ENCODE measurements around the gene CEP57. TPM values are rescaled to one million over a fixed set of nuclear protein-coding genes. Genes with fewer than 3 reads are reported as not detected.

The CEP57 gene
- total RNA-seq, 2 donors from 2014 or later: 30.4 to 72.8 TPM

DNA sequence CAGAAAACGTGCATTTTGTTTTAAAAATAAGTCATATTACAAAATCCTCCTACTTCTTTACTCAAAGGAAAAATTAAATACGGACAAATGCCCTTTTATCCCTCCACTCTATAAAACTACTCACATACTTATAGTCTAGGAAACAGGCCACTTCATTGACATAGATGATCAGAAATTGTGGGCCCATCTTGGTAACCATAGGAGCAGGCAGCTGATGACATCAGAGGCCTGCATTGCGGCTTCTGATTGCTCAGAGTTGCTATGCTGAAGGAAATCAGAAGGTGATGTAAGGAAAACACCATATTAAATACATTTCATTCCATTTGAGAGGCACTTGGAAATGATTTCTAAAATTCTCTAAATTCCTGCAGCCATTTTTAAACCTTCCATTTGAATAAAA, 27.8 kb upstream of the CEP57 start:
- no peaks in the 10 kb centered on the region for H3K36me3 ChIP-seq (replicated peaks in 1 of 2; ENCODE audit: insufficient read depth in 1 of 2, low read depth in 2 of 2)
- no peak overlapping the region for H3K27ac ChIP-seq
- no peak overlapping the region for H3K4me3 ChIP-seq
- H3K27me3 ChIP-seq: no peaks in the 10 kb centered on the region
- DNase-seq (no peak), ATAC-seq (no peak)
- intact Hi-C loops (cut with DNase I): loop anchor here (10.0 kb wide), 1 partner anchor 788 kb away; the partner anchor contains the start of genes CWC15 and KDM4D
- no peaks in the 10 kb centered on the region for H3K9me3 ChIP-seq
- TF ChIP-seq, protein P1, sequence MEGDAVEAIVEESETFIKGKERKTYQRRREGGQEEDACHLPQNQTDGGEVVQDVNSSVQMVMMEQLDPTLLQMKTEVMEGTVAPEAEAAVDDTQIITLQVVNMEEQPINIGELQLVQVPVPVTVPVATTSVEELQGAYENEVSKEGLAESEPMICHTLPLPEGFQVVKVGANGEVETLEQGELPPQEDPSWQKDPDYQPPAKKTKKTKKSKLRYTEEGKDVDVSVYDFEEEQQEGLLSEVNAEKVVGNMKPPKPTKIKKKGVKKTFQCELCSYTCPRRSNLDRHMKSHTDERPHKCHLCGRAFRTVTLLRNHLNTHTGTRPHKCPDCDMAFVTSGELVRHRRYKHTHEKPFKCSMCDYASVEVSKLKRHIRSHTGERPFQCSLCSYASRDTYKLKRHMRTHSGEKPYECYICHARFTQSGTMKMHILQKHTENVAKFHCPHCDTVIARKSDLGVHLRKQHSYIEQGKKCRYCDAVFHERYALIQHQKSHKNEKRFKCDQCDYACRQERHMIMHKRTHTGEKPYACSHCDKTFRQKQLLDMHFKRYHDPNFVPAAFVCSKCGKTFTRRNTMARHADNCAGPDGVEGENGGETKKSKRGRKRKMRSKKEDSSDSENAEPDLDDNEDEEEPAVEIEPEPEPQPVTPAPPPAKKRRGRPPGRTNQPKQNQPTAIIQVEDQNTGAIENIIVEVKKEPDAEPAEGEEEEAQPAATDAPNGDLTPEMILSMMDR (IDR thresholded peaks at IDR 0.05): no peak
- no peak for TF ChIP-seq POLR2A (IDR thresholded peaks at IDR 0.05)
- WGBS, 2 donors: 70 to 79% methylated on average over 3 of the region's 3 CpGs
- no peaks in the 10 kb centered on the region for H3K4me1 ChIP-seq

DNA sequence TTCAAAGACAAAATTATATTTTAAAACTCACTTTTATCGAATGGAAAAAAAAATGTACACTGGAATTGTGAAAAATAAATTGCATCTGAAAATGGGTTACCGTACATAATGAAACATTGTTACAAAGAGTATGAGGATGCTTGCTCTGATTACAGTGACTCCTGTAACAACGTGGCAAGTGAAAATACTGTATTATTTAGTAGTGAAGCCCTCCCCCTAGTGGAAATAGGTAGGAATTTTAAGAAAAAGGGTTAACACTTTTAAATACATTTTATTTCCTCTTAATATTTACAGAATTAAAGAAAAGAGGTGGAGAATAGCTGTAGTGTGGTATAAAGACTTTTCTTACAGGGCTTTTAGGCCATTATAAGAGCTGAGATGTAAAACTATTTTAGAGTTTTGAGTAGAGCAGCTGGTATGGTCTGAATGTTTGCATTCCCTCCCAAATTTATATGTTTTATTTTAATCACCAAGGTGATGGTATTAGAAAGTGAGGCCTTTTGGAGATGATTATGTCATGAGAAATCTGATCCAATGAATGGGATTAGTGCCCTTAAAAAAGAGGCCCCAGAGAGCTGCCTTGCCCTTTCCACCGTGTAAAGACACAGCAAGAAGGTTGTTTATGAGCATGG, 25.9 kb upstream of the CEP57 start:
- no peaks in the 10 kb centered on the region for H3K27me3 ChIP-seq
- no peak overlapping the region for H3K4me3 ChIP-seq
- no peak overlapping the region for H3K27ac ChIP-seq
- peak; percentile 81 for ATAC-seq
- no peaks in the 10 kb centered on the region for H3K4me1 ChIP-seq
- intact Hi-C loops (cut with DNase I): loop anchor here (10.0 kb wide), 1 partner anchor 790 kb away; the partner anchor contains the start of genes CWC15 and KDM4D
- no peaks in the 10 kb centered on the region for H3K9me3 ChIP-seq
- DNase-seq: no peak
- no peaks in the 10 kb centered on the region for H3K36me3 ChIP-seq (replicated peaks in 1 of 2; ENCODE audit: insufficient read depth in 1 of 2, low read depth in 2 of 2)
- 17% methylated on average over 4 of the region's 4 CpGs for WGBS, 2 donors
- no peak for TF ChIP-seq POLR2A (IDR thresholded peaks at IDR 0.05)
- TF ChIP-seq, protein P1 (IDR thresholded peaks at IDR 0.05): peak; percentile 47 to 76 (median 73)

GRCh38 chr11:95766701-95767100, 23.6 kb upstream of the CEP57 start:
- TF ChIP-seq, protein P1 (IDR thresholded peaks at IDR 0.05): no peak
- TF ChIP-seq POLR2A (IDR thresholded peaks at IDR 0.05): no peak
- Histone ChIP-seq H3K36me3 (replicated peaks in 1 of 2; ENCODE audit: insufficient read depth in 1 of 2, low read depth in 2 of 2) (no peaks in the 10 kb centered on the region), H3K4me1 (no peaks in the 10 kb centered on the region), H3K4me3 (no peak overlapping the region), H3K27me3 (no peaks in the 10 kb centered on the region), H3K27ac (no peak overlapping the region), H3K9me3 (no peaks in the 10 kb centered on the region)
- 61 to 72% methylated on average over 3 of the region's 3 CpGs for WGBS, 2 donors
- intact Hi-C loops (cut with DNase I): loop anchor here (10.0 kb wide), 1 partner anchor 792 kb away; the partner anchor contains the start of genes CWC15 and KDM4D
- no peak for DNase-seq
- no peak for ATAC-seq

GRCh38 chr11:95767498-95767897, 22.8 kb upstream of the CEP57 start:
- TF ChIP-seq POLR2A (IDR thresholded peaks at IDR 0.05): no peak
- TF ChIP-seq, protein P1 (IDR thresholded peaks at IDR 0.05): no peak
- WGBS, 2 donors: 59 to 68% methylated on average over 1 of the region's 1 CpG
- no peaks in the 10 kb centered on the region for H3K36me3 ChIP-seq (replicated peaks in 1 of 2; ENCODE audit: insufficient read depth in 1 of 2, low read depth in 2 of 2)
- H3K9me3 ChIP-seq: no peaks in the 10 kb centered on the region
- no peak overlapping the region for H3K27ac ChIP-seq
- no peak for DNase-seq
- no peak for ATAC-seq
- H3K4me3 ChIP-seq: no peak overlapping the region
- intact Hi-C loops (cut with DNase I): loop anchor here (10.0 kb wide), 1 partner anchor 793 kb away; the partner anchor contains the start of genes CWC15 and KDM4D
- no peaks in the 10 kb centered on the region for H3K4me1 ChIP-seq
- no peaks in the 10 kb centered on the region for H3K27me3 ChIP-seq

DNA sequence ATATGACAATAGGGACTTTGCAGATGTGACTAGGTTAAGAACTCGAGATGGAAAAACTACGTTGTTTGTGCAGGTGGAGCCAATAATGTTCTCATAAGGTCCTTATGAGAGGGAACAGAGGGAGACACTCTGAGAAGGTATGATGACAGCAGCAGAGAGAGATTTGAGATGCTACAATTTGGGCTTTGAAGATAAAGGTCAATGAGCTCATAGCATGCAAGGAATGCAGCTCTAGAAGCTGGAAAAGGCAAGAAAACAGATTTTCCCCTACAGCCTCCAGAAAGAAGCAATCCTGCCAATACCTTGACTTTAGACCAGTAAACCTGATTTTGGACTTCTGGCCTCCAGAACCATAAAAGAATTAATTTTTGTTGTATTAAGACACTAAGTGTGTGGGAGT, 21.8 kb upstream of the CEP57 start:
- TF ChIP-seq, protein P1 (IDR thresholded peaks at IDR 0.05): no peak
- TF ChIP-seq POLR2A (IDR thresholded peaks at IDR 0.05): no peak
- intact Hi-C loops (cut with DNase I): loop anchor here (10.0 kb wide), 1 partner anchor 794 kb away; the partner anchor contains the start of genes CWC15 and KDM4D
- H3K27ac ChIP-seq: no peak overlapping the region
- no peaks in the 10 kb centered on the region for H3K27me3 ChIP-seq
- no peak overlapping the region for H3K4me3 ChIP-seq
- 59 to 64% methylated on average over 2 of the region's 2 CpGs for WGBS, 2 donors
- DNase-seq (no peak), ATAC-seq (no peak)
- H3K4me1 ChIP-seq: no peaks in the 10 kb centered on the region
- H3K36me3 ChIP-seq (replicated peaks in 1 of 2; ENCODE audit: insufficient read depth in 1 of 2, low read depth in 2 of 2): no peaks in the 10 kb centered on the region
- no peaks in the 10 kb centered on the region for H3K9me3 ChIP-seq
